ENCODE measurements around the gene FYN.

The FYN gene

DNA sequence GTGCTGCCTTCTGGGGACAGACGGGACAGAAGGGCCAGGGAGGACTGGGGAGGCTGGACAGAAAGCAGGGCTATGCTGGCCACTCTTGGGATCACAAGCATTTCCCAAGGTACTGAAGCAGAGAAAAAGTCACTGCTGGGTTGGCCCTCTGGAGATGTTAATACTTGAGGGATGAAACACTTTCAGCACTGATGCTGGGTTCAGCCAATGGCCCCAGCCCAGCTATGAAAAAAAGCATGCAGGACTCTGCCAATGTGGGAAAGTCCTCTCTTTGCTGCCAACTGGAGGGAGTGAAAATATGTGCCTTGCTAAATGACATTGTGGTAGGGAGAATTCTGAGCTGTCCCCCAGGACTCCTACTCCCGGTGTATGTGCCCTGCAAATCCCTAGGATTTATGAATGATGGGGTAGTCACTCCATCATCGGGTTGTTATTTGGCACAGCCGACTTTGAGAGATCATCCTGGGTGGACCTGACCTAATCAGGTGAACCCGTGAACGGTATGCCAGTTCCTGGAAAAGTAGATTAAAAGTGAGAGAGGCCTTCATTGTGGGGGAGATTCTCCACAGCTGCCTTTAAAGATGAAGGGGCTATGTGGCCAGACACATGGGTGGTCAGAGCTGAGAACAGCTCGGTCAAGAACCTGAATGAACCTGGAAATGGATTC, 147.7 kb downstream of the FYN start:
- no peaks in the 10 kb centered on the region for H3K4me1 ChIP-seq (ENCODE audit: insufficient read depth, low read length)
- H3K36me3 ChIP-seq (ENCODE audit: insufficient read depth, low read length) = no peaks in the 10 kb centered on the region
- no peak overlapping the region for H3K9ac ChIP-seq (ENCODE audit: low read depth, low read length)
- H3K9me3 ChIP-seq (ENCODE audit: control insufficient read depth, insufficient read depth, low read length) = no peaks in the 10 kb centered on the region

DNA sequence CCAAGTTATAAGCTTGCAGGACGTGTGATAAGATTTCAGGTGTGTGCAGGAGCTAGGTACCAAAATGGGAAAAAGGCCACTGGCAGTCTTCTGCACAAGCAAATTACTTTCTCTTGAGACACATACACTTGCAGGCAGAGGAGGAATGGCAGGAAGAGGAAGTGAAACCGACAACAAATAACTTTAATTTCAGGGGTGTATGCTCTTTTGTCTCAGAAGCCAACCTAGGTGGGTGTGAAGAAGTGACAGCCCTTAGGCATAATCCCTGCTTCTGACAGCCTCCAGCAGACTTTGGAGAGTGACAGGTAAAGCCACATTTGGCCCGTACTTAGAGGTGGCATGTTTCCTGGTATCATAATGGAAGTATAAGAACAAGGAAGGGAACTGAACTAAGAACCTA, 148.7 kb downstream of the FYN start:
- Histone ChIP-seq H3K36me3 (ENCODE audit: insufficient read depth, low read length) (no peaks in the 10 kb centered on the region), H3K9me3 (ENCODE audit: control insufficient read depth, insufficient read depth, low read length) (no peaks in the 10 kb centered on the region), H3K4me1 (ENCODE audit: insufficient read depth, low read length) (no peaks in the 10 kb centered on the region), H3K9ac (ENCODE audit: low read depth, low read length) (no peak overlapping the region)

DNA sequence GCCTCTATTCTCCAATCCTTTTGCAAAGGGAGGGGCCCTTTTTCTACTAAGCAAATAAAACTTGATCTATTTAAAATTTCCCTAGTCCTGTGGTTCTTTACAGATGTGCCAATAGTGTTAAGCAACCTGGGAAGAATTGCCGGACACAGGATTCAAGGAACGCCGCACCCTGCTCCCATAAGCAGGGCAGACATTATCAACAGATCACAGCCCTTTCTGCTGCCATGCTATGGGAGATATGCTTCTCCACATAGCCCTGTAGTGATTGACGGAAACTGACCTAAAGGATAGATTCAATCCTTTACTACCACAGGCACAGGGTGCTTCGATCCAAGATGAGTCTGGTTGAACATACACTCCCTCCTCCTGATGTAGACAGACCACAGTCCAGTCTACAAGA, 149.2 kb downstream of the FYN start:
- no peaks in the 10 kb centered on the region for H3K9me3 ChIP-seq (ENCODE audit: control insufficient read depth, insufficient read depth, low read length)
- no peak overlapping the region for H3K9ac ChIP-seq (ENCODE audit: low read depth, low read length)
- no peaks in the 10 kb centered on the region for H3K36me3 ChIP-seq (ENCODE audit: insufficient read depth, low read length)
- H3K4me1 ChIP-seq (ENCODE audit: insufficient read depth, low read length) = no peaks in the 10 kb centered on the region

DNA sequence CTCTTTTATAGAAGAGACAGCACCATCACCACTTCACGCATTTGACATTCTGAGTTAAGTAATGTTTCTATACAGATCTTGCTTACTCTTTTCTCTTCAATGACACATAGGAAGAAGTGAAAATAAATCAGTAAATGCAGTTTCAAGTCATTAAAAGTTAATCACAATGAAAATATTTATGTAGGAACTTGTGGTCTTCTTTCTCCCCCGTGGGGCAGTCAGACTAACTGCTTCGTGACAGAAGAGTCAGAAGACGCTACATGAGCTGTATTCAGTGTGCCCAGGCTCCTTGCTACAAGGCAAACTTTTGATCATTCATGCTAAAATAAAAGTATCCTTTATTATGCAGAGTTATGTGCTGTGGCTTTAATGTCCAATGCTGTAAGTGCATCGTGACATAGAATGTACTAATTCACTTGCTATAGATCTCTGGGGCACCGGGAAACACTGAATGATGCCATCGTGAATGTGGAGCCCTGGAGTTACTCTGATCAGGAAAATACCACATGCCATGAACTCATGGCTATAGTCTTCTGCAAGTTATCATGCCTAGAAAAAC, 149.8 kb downstream of the FYN start:
- Histone ChIP-seq H3K4me1 (ENCODE audit: insufficient read depth, low read length) (no peaks in the 10 kb centered on the region), H3K9me3 (ENCODE audit: control insufficient read depth, insufficient read depth, low read length) (no peaks in the 10 kb centered on the region), H3K36me3 (ENCODE audit: insufficient read depth, low read length) (no peaks in the 10 kb centered on the region), H3K9ac (ENCODE audit: low read depth, low read length) (no peak overlapping the region)

DNA sequence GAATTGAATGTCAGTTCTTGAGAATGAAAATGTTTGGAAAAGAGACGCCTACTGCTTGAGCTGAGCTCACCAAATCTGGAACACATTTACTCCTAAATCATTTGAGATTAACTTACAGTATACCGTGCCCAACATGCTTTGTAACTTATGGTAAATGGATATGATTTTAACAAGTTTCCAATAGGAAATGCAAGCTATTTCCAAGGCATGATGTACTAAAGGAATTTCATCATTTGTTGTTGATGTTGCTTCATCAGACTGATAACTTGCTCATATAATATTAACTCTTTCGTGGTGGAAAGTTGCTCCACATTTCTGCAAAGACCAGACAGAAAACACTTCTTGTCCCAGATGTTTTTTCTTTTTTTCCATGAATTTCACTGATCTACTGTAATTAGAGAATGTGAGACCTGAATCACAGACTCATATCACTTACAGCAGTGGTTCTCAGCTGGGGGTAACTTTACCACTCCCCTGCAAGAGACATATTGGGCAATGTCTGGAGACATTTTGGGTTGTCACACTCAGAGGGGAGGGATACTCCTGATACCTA, 151.0 kb downstream of the FYN start:
- Histone ChIP-seq H3K4me1 (ENCODE audit: insufficient read depth, low read length) (no peaks in the 10 kb centered on the region), H3K9me3 (ENCODE audit: control insufficient read depth, insufficient read depth, low read length) (no peaks in the 10 kb centered on the region), H3K36me3 (ENCODE audit: insufficient read depth, low read length) (no peaks in the 10 kb centered on the region), H3K9ac (ENCODE audit: low read depth, low read length) (no peak overlapping the region)

DNA sequence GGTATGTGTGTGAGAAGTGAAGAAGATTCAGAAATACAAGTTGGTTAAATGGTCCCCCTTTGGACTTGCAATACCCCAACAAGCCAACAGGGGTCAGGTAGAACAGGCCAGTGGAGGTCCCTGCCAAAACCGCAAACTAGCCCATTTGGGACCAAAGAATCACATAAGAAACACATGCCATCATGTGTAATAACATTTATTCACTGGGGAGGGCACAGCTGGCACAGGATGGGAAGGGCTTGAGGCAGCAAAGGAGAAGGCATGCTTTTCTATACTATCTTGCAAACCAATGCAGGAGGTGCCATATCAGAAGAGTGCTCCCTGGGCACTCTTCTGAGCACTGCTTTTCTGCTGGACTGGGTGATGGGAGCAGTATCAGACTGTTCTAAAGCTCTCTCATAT, 151.5 kb downstream of the FYN start:
- Histone ChIP-seq H3K9ac (ENCODE audit: low read depth, low read length) (no peak overlapping the region), H3K9me3 (ENCODE audit: control insufficient read depth, insufficient read depth, low read length) (no peaks in the 10 kb centered on the region), H3K4me1 (ENCODE audit: insufficient read depth, low read length) (no peaks in the 10 kb centered on the region), H3K36me3 (ENCODE audit: insufficient read depth, low read length) (no peaks in the 10 kb centered on the region)

DNA sequence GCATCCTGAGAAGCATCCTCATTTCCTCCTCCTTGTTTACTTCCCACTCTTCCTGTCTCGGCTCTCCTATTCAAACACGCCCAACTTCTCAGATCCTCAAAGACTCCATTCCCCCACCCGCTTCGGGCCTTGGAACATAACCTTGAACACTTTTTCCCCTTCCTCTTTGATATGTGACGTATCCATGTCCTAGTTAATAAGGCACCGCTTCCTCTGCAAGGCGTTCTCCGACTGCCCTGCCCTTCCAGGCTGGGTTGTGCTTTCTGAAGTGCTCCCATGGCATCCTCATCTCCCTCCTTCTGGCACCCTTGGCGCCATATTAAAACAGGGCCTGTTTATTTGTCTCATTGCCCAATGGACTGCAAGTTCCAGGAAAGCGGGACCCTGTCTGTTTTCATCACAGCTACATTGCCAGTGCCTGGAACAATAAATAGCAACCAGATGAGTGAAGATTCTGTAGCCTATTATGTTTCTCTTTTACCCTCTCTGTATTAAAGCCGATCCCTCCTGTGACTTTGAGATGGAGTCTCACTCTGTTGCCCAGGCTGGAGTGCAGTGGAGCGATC, 152.2 kb downstream of the FYN start:
- H3K9ac ChIP-seq (ENCODE audit: low read depth, low read length) = no peak overlapping the region
- no peaks in the 10 kb centered on the region for H3K36me3 ChIP-seq (ENCODE audit: insufficient read depth, low read length)
- H3K9me3 ChIP-seq (ENCODE audit: control insufficient read depth, insufficient read depth, low read length) = no peaks in the 10 kb centered on the region
- no peaks in the 10 kb centered on the region for H3K4me1 ChIP-seq (ENCODE audit: insufficient read depth, low read length)

DNA sequence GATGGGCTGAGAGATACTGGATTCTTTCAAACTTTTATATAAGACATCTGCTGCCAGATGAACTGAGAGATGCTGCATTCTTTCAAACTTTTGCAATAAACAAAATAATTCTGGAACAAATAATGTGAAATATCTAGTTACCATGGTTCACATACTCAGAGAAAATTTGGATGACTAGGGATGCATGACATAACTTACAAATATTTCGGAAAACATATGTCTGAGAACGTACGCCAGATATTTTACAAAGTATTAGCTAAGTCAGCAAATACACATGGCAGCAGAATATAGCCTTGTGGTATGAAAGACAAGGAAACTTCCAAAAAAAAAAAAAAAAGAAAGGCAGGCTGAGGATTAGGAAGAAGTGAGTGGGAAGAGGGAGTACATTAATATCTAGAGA, 154.3 kb downstream of the FYN start:
- Histone ChIP-seq H3K9me3 (ENCODE audit: control insufficient read depth, insufficient read depth, low read length) (no peaks in the 10 kb centered on the region), H3K36me3 (ENCODE audit: insufficient read depth, low read length) (no peaks in the 10 kb centered on the region), H3K4me1 (ENCODE audit: insufficient read depth, low read length) (no peaks in the 10 kb centered on the region), H3K9ac (ENCODE audit: low read depth, low read length) (no peak overlapping the region)

DNA sequence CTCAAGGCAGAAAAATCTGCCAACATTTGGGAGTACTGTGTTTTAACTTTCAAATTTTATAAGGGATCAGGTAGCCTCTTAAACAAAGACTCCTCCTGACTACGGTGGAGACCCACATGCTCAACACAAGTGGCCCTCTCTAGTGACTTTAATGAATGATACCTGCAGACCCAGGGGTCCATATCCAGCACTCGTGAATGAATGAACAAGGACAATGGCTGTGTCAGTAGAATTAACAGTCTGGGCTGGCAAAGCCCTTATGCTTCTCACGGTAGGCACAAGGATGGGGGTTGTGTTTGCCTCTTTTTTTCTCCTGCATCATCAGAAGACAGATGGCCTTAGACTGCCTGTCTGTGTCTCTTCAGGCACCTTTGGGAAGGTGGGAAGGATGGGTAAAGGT, 154.9 kb downstream of the FYN start:
- H3K4me1 ChIP-seq (ENCODE audit: insufficient read depth, low read length) = no peaks in the 10 kb centered on the region
- H3K9ac ChIP-seq (ENCODE audit: low read depth, low read length) = no peak overlapping the region
- no peaks in the 10 kb centered on the region for H3K9me3 ChIP-seq (ENCODE audit: control insufficient read depth, insufficient read depth, low read length)
- H3K36me3 ChIP-seq (ENCODE audit: insufficient read depth, low read length) = no peaks in the 10 kb centered on the region

DNA sequence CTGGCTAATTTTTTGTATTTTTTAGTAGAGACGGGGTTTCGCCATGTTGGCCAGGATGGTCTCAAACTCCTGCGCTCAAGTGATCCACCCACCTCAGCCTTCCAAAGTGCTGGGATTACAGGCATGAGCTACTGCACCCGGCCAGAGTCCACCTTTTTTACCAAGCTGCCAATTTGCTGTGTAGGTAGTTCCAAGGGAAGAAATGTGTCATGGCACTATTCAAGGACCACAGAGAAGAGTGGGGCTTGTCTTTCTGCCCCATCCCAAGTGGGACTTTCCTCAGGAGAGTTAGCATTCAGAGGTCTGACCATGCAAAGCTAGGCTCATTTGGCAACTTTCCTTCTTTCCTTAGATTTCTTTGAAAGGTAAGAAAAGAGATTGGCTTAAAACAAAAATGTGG, 155.6 kb downstream of the FYN start:
- no peaks in the 10 kb centered on the region for H3K4me1 ChIP-seq (ENCODE audit: insufficient read depth, low read length)
- no peaks in the 10 kb centered on the region for H3K36me3 ChIP-seq (ENCODE audit: insufficient read depth, low read length)
- H3K9ac ChIP-seq (ENCODE audit: low read depth, low read length) = no peak overlapping the region
- no peaks in the 10 kb centered on the region for H3K9me3 ChIP-seq (ENCODE audit: control insufficient read depth, insufficient read depth, low read length)

DNA sequence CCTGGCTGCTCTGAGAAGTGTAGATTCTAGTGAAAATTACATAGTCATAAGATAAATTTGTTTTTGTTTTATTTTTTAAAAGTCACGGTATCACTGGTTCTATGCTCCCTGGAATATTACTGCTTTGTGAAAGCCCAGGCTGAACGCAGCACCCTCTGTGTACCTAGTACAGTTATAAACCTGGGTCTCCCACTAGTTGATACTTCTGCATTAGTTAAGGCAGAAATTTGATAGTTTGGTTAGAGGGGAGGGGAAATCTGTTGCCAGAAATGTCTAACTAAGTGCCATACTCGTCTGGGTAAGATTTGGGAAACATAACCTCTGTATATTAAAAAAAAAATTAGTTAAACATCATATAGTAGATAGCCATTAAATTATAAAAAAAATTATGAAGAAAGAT, 156.9 kb downstream of the FYN start:
- H3K36me3 ChIP-seq (ENCODE audit: insufficient read depth, low read length) = no peaks in the 10 kb centered on the region

DNA sequence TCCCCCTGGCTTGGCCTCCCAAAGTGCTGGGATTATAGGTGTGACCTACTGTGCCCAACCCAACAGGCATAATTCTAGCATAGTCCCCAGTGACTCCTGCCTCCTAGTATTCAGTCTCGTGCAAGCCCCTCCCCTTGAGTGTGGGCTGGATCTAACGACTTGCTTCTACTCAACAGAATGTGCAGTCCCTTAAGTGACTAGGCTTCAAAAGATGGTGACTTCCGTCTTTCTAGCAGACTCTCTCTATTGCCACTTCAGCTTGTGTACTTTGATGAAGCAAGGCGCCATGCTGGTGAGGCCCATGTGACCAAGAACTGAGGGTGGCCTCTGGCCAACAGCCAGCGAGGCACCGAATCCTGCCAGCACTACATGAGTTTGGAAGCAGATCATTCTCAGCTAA, 157.9 kb downstream of the FYN start:
- Histone ChIP-seq H3K4me1 (ENCODE audit: insufficient read depth, low read length) (peaks cover 8% of the 10 kb centered on the region; the same call in 1 of the 2 replicates), H3K9me3 (ENCODE audit: control insufficient read depth, insufficient read depth, low read length) (no peaks in the 10 kb centered on the region), H3K36me3 (ENCODE audit: insufficient read depth, low read length) (no peaks in the 10 kb centered on the region), H3K9ac (ENCODE audit: low read depth, low read length) (no peak overlapping the region)

More for the DNA sequence above, 156.9 kb downstream of the FYN start:
- Histone ChIP-seq H3K9ac (ENCODE audit: low read depth, low read length) (no peak overlapping the region), H3K9me3 (ENCODE audit: control insufficient read depth, insufficient read depth, low read length) (no peaks in the 10 kb centered on the region), H3K4me1 (ENCODE audit: insufficient read depth, low read length) (peaks cover 6% of the 10 kb centered on the region; the same call in 1 of the 2 replicates)

DNA sequence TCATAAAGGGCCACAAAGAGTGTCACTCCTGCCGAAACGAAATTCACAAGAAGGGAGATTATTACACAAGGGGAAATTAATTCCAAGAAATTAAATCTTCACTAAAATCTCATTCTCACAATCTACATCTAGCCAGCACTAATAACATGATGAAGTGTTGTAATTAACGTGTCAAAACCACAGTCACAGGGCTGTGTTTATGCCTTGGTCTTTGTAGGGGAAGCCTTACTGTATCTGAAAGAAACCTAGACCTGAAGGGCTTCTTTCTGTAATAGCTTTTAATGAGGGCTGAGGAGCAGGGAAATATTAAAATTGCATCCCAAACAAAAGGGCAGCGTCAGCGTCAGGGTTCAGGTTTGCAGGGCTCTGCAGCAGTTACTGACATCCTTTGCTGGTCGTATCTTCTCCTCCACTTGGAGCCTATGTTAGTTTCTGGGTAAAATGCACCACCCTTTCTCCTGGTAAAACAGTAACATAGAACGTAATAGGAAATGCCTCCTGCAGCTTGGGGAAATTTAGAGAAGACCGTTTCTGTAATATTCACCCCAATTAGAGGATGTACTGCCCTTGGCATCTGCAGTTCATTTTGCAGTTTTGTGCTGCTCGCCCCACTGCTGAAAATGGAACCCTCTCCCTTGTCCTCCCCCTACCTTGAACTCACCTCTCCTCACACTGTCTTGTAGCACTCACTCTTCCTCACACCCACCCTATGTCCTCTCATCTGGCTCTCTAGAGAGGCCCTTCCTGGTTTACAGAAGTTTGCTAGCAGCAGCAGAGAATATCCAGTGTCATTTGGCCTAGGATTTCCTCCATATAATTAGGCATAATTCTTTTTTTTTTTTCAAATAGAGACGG, 158.6 kb downstream of the FYN start:
- Histone ChIP-seq H3K36me3 (ENCODE audit: insufficient read depth, low read length) (no peaks in the 10 kb centered on the region), H3K9ac (ENCODE audit: low read depth, low read length) (no peak overlapping the region), H3K4me1 (ENCODE audit: insufficient read depth, low read length) (peaks cover 11% of the 10 kb centered on the region; the same call in 1 of the 2 replicates), H3K9me3 (ENCODE audit: control insufficient read depth, insufficient read depth, low read length) (no peaks in the 10 kb centered on the region)

DNA sequence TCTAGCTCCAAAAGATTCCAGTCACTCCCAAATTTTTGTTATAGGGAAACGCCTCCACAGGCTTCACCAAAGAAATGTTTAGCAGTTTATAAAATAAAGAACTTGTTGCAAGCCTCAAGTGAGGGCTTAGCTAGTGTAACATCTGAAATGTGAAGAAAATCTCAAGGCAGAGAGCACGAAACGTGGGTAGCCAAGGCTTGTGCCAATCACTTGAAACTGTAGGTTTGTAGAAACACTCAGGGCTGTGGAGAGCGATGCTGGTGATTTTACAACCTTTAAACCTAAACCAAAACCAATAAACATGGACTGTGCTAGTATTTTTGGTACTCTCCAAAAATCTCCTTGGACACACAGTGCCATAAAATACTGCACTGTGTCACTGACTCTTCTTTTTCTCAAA, 159.4 kb downstream of the FYN start:
- H3K9me3 ChIP-seq (ENCODE audit: control insufficient read depth, insufficient read depth, low read length) = no peaks in the 10 kb centered on the region
- no peaks in the 10 kb centered on the region for H3K36me3 ChIP-seq (ENCODE audit: insufficient read depth, low read length)
- no peak overlapping the region for H3K9ac ChIP-seq (ENCODE audit: low read depth, low read length)
- H3K4me1 ChIP-seq (ENCODE audit: insufficient read depth, low read length) = peaks cover 11% of the 10 kb centered on the region; the same call in 1 of the 2 replicates

Data from ES-I3 (cell line).